Thyroid gland (tissue), 4 donors: ENCODE data around the gene PPP1R12A. TPM values are rescaled to one million over a fixed set of nuclear protein-coding genes. Genes with fewer than 3 reads are reported as not detected.

Source experiments
- DNase-seq, 2 donors: peaks; one replicate each; pipeline ENCODE4 v3.0.0-alpha.2; 2019
- H3K27ac ChIP-seq, 3 donors: fragments of 200-600 bp; sonication (generic); 1 replicate in 2 of 3; 2 replicates in 1 of 3; pipeline ENCODE4 v1.5.1; 2016 to 2019; ENCODE audit warnings: mild to moderate bottlenecking in 1 of 3, moderate library complexity in 1 of 3
- H3K27me3 ChIP-seq: fragments of 200-600 bp; sonication (generic); one replicate; pipeline ENCODE4 v1.5.1; 2019
- H3K36me3 ChIP-seq, 2 donors: fragments of 200-600 bp; sonication (generic); one replicate each; pipeline ENCODE4 v1.5.1; 2016 to 2019
- H3K4me1 ChIP-seq, 2 donors: fragments of 200-600 bp; sonication (generic); one replicate each; pipeline ENCODE4 v1.5.1; 2017 to 2019
- H3K4me3 ChIP-seq, 3 donors: fragments of 200-600 bp; sonication (generic); replicated peaks in 1 of 3; 1 replicate in 2 of 3; 2 replicates in 1 of 3; pipeline ENCODE4 v1.5.1; 2016; ENCODE audit warnings: mild to moderate bottlenecking in 1 of 3
- H3K9me3 ChIP-seq: fragments of 200-600 bp; sonication (generic); one replicate; pipeline ENCODE4 v1.5.1; 2017
- CTCF ChIP-seq, 6 experiments: fragments of 200-600 bp in 3 of 6; fragments of 450-650 bp in 3 of 6; sonication (generic) in 3 of 6; IDR thresholded peaks; one replicate each; pipeline ENCODE4 v1.5.1; 2016 to 2019; ENCODE audit warnings: antibody characterized with exemption in 6 of 6, mild to moderate bottlenecking in 2 of 6, inconsistent platforms in 1 of 6, moderate library complexity in 1 of 6
- POLR2A ChIP-seq, 2 donors: fragments of 450-650 bp; IDR thresholded peaks; one replicate each; pipeline ENCODE4 v1.6.1; 2017; ENCODE audit warnings: antibody characterized with exemption in 2 of 2, mild to moderate bottlenecking in 2 of 2, moderate library complexity in 1 of 2
- WGBS, 2 donors: methylation state at CpG; one replicate each; pipeline ENCODE4 v1.1.5; 2017; 5-methylcytosine and 5-hydroxymethylcytosine counted together
- intact Hi-C: fragments of 100-400 bp; cut with DNase I; formaldehyde crosslinking; loops from one replicate; pipeline ENCODE4 v1.15.1; 2023
- total RNA-seq, 4 donors: library from RNA; depleted of rRNA; stranded (reverse); fragments of >200 nt; gene quantifications; one replicate each; pipeline ENCODE4 v1.2.3, GENCODE V29; 2016

Gene PPP1R12A
- total RNA-seq, 4 donors from 2014 or later = 90.0 to 128 (median 100) TPM

- intact Hi-C loops = no loop called here
- TF ChIP-seq CTCF (IDR thresholded peaks at IDR 0.05) (no peak), POLR2A (IDR thresholded peaks at IDR 0.05) (no peak)
- Histone ChIP-seq H3K27me3 (no peaks in the 10 kb centered on the region), H3K9me3 (no peaks in the 10 kb centered on the region), H3K36me3 (no peaks in the 10 kb centered on the region), H3K4me1 (peaks cover under 1 to 7% of the 10 kb centered on the region in 2 donors), H3K27ac (no peak overlapping the region), H3K4me3 (no peak overlapping the region)
- no peak for DNase-seq
- 91 to 96% methylated on average over 2 of the region's 2 CpGs for WGBS, 2 donors
These were observed 106.0 kb downstream of the PPP1R12A start for GRCh38 chr12:79828924-79829323.

GRCh38 chr12:79827484-79827883 lies 107.4 kb downstream of the PPP1R12A start:
- Histone ChIP-seq H3K4me1 (peaks cover 0 to 7% of the 10 kb centered on the region in 2 donors), H3K27ac (no peak overlapping the region), H3K4me3 (no peak overlapping the region), H3K36me3 (no peaks in the 10 kb centered on the region), H3K27me3 (no peaks in the 10 kb centered on the region), H3K9me3 (no peaks in the 10 kb centered on the region)
- DNase-seq = no peak
- TF ChIP-seq POLR2A (IDR thresholded peaks at IDR 0.05) (no peak), CTCF (IDR thresholded peaks at IDR 0.05) (no peak)
- intact Hi-C loops = no loop called here
- 94 to 96% methylated on average over 3 of the region's 3 CpGs for WGBS, 2 donors

GRCh38 chr12:79826267-79827128 lies 108.4 kb downstream of the PPP1R12A start:
- Histone ChIP-seq H3K27me3 (no peaks in the 10 kb centered on the region), H3K4me3 (no peak overlapping the region), H3K9me3 (no peaks in the 10 kb centered on the region), H3K27ac (no peak overlapping the region), H3K4me1 (peaks cover 0 to 7% of the 10 kb centered on the region in 2 donors), H3K36me3 (no peaks in the 10 kb centered on the region)
- no peak for DNase-seq
- intact Hi-C loops = no loop called here
- no peak for TF ChIP-seq POLR2A (IDR thresholded peaks at IDR 0.05)
- TF ChIP-seq CTCF (IDR thresholded peaks at IDR 0.05) = no peak
- WGBS, 2 donors = 94 to 96% methylated on average over 6 of the region's 6 CpGs

- intact Hi-C loops = no loop called here
These were observed 112.4 kb downstream of the PPP1R12A start for GRCh38 chr12:79822475-79822874.

More at GRCh38 chr12:79822475-79822874, 112.4 kb downstream of the PPP1R12A start:
- Histone ChIP-seq H3K4me1 (peaks cover 6 to 7% of the 10 kb centered on the region in 2 donors), H3K27ac (no peak overlapping the region), H3K27me3 (no peaks in the 10 kb centered on the region), H3K9me3 (no peaks in the 10 kb centered on the region), H3K36me3 (peaks cover 0 to 7% of the 10 kb centered on the region in 2 donors), H3K4me3 (no peak overlapping the region)
- TF ChIP-seq CTCF (IDR thresholded peaks at IDR 0.05) = no peak
- TF ChIP-seq POLR2A (IDR thresholded peaks at IDR 0.05) = no peak
- DNase-seq = no peak
